ENCODE results near the gene CIB4.

GRCh38 chr2:26595146-26595545, 46.0 kb downstream of the CIB4 start:
- TF ChIP-seq CTCF (conservative IDR thresholded peaks at IDR 0.05; ENCODE audit: low read depth, low read length) (no peak), EZH2 (IDR thresholded peaks at IDR 0.05; ENCODE audit: borderline replicate concordance, low read depth, low read length, poor library complexity, severe bottlenecking) (no peak)
